Activated naive CD8-positive, alpha-beta T cell treated with anti-CD3 and anti-CD28 coated beads, Interleukin-2, amount 50 U/mL, for 24 hours (primary cell): ENCODE results near the gene PLVAP.
A peak's percentile ranks its signal among the peaks of the same experiment; 100 is the strongest.

Source experiments
- ATAC-seq: fragments of 150-1000 bp; cut with Tn5 transposase; one replicate; pipeline ENCODE4 v1.10.0; 2021
- DNase-seq: peaks from one replicate; pipeline ENCODE4 v3.0.0; 2021
- H3K27ac Mint-ChIP-seq: one replicate; pipeline ENCODE4 v1.8.0; 2021; ENCODE audit warnings: mild to moderate bottlenecking, mixed read lengths
- H3K27me3 Mint-ChIP-seq: one replicate; pipeline ENCODE4 v1.8.0; 2021; ENCODE audit warnings: mixed read lengths
- H3K36me3 Mint-ChIP-seq: one replicate; pipeline ENCODE4 v1.8.0; 2021; ENCODE audit warnings: low read depth, mixed read lengths
- H3K4me1 Mint-ChIP-seq: one replicate; pipeline ENCODE4 v1.8.0; 2021; ENCODE audit warnings: mixed read lengths
- H3K4me3 Mint-ChIP-seq: one replicate; pipeline ENCODE4 v1.8.0; 2021; ENCODE audit warnings: mild to moderate bottlenecking, moderate library complexity, mixed read lengths
- H3K9me3 Mint-ChIP-seq: one replicate; pipeline ENCODE4 v1.8.0; 2021; ENCODE audit warnings: mixed read lengths

The PLVAP gene

DNA sequence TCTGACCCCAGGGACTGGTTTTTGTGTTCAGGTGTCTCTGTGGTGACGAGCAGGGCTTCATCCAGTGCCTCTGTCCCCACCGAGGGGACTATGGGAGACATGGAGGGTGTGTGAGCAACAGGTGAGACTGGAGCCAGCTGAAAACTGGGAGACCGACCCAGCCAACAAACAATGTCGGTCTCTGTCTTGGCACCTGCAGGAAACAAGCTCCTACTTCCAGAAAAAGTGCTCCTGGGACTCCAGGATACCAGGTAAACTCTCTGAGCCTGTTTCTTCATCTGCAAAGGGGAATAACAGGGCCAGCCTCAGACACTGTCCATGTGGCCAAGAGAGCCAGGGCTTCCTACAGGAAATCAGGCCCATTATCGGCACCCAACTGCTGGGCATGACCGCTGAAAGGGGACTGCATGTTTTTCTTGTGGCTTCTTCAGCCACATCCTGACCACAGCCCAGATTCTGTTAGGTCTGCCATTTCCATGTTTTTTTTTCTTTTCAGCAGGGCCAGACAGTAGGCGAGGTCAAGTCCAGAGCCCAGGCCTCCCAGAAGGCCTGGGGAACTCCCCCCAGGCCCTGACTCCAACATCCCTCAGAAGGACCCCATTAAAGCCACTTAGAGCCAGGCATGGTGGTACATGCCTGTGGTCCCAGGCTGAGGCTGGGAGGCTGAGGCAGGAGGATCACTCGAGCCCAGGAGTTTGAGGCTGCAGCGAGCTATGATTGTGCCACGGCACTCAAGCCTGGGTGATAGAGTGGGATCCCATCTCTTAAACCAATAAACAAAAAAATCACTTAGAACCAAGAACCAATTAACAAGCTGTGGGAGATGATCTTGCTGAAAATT lies 29.1 kb upstream of the PLVAP start:
- H3K27ac Mint-ChIP-seq = peak overlapping the region; percentile 85

DNA sequence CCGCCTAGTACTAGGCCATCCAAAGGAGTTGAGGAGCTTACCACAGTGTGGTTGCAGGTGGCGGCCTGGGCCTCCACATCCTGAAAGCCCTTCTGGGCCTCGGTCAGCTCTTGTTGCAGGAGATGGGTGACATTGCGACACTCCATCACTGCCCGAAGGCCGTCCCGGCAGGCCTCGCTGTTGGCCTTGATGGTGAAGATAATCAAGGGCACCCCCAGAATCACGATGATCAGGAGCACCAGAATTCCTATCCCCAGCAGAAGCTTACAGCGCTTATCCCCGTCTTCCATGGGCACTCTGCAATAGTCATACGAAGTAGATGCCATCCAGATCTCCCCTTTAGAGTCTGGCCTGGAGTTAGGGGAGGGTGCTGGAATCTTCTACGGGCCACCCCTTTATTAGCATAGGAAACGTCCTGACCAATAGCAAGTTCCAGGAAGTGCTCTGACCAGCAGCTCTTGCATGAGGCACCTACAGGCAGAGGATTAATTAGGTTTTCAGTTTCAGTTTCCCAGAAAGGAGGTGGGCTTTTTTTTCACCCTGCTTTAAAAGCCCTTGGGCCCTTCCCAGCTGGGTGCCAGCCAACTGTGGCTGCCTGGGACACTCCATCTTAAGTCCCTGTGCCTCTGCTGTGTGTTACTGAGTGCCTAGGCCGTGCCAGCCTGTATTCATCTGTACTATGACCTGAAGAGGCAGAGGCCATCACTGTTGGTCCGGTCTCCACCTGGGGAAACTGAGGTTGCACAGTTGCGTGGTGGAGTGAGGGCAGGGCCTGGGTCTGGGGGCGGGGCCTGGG lies 28.3 kb upstream of the PLVAP start, which contains the start of gene BST2:
Gene BST2 (minus strand): TSS at position 381 of the 796 bp plus-strand sequence. CDS start 55 bp downstream, at position 326.
- peaks cover 14% of the 10 kb centered on the region for H3K36me3 Mint-ChIP-seq
- ATAC-seq (peak; percentile 85), DNase-seq (peak; percentile 55)
- H3K4me1 Mint-ChIP-seq = peaks cover 41% of the 10 kb centered on the region
- H3K4me3 Mint-ChIP-seq = peak within 1 kb of the TSS; percentile 81
- H3K9me3 Mint-ChIP-seq = no peaks in the 10 kb centered on the region
- no peaks in the 10 kb centered on the region for H3K27me3 Mint-ChIP-seq
- H3K27ac Mint-ChIP-seq = peak within 1 kb of the TSS; percentile 85

More for the DNA sequence above, 29.1 kb upstream of the PLVAP start:
- H3K36me3 Mint-ChIP-seq = peaks cover 13% of the 10 kb centered on the region
- H3K9me3 Mint-ChIP-seq = no peaks in the 10 kb centered on the region
- peak; percentile 47 for DNase-seq
- no peaks in the 10 kb centered on the region for H3K27me3 Mint-ChIP-seq
- ATAC-seq = peak; percentile 1
- H3K4me3 Mint-ChIP-seq = peak overlapping the region; percentile 81
- peaks cover 40% of the 10 kb centered on the region for H3K4me1 Mint-ChIP-seq

DNA sequence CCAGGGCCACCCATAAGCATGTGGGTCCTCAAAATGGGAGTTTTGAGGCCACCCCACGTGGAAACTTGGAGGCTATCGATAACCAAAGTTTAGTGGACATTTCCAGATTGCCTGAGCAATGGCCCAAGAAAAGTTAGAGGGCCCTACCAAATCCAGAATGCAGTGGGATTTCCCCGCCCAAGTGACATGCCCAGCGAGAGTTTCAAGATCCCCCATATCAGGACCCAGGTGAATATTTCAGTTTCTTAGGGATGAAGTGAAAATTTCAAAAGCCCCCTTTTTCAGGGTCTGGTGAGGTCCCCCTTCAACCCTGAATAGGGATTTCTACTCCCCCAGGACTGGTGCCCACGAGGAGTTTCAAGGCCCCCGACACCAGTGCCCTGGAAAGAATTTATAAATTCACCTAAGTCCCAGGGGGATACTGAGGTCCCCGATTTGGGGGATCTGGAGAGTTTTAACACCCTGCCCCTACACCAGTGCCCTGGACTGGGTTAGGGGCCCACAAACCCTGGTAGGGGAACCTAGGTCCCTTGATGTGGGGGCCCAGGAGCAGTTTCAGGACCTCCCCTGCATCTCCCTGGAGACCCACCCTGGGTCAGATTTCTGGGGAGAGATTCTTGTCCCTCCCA lies 27.6 kb upstream of the PLVAP start:
- H3K36me3 Mint-ChIP-seq = peaks cover 17% of the 10 kb centered on the region
- H3K4me1 Mint-ChIP-seq = peaks cover 41% of the 10 kb centered on the region
- H3K4me3 Mint-ChIP-seq = peak overlapping the region; percentile 81
- DNase-seq (peak; percentile 30), ATAC-seq (peak; percentile 1)
- peak overlapping the region; percentile 85 for H3K27ac Mint-ChIP-seq
- H3K9me3 Mint-ChIP-seq = no peaks in the 10 kb centered on the region
- no peaks in the 10 kb centered on the region for H3K27me3 Mint-ChIP-seq

DNA sequence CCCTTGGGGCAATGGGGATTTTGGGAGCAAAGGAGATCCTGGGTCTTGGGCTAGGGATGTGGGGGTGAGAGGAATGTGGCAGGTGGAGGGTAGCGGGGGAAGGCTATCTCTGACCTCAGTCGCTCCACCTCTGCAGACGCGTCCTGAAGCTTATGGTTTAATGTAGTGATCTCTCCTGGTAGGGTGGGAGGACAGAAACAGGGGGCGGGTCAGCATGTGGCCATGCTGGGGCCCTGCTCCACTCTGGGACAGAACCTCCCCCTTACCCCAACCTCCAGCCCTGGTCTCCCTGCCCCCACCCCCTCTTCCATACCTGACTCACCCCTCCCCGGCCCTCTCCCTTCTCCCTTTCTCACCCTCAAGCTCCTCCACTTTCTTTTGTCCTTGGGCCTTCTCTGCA lies 26.9 kb upstream of the PLVAP start:
- ATAC-seq (no peak), DNase-seq (peak; percentile 23)
- Mint-ChIP-seq H3K4me3 (peak overlapping the region; percentile 81), H3K9me3 (no peaks in the 10 kb centered on the region), H3K27ac (peak overlapping the region; percentile 85), H3K4me1 (peaks cover 41% of the 10 kb centered on the region), H3K36me3 (peaks cover 17% of the 10 kb centered on the region), H3K27me3 (no peaks in the 10 kb centered on the region)

DNA sequence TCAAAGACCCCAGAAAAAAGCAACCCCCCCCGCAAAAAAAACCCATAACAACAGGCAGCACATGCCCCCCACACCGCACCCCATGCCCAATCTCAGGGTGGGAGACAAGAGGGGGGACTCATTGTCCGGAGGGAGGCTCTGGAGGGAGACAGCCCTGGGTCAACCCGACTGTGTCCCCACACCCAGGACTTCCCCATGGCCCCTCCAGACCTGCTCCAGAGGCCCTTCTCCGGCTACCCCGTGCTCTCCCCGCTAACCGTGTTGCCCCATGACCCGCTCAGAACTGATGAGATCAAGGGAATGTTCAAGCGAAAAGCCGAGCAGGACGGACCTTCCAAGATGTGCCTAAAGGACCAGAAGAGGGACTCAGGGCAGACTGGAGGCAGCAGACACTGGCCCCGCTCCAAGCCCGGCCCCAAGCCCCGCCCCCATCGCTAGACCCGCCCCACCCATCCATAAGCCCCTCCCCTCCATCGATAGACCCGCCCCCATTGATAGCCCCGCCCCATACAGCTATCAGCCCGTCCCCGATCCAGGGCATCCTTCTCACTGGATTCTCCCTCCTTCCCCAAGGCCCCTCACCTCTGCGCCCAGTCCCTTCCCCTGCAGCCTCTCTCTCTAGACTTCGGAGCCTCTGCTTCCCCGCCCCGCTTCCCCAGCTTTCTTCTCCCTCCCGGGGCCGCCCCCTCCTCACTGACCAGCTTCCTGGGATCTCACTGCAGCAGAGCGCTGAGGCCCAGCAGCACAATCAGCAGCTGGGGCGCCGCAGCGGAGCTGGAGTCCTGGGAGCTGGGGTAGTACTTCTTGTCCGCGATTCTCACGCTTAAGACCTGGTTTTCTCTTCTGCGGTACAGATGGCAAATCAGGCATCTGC lies 26.1 kb upstream of the PLVAP start:
- no peaks in the 10 kb centered on the region for H3K27me3 Mint-ChIP-seq
- peak; percentile 60 for DNase-seq
- H3K4me1 Mint-ChIP-seq = peaks cover 41% of the 10 kb centered on the region
- ATAC-seq = no peak
- H3K9me3 Mint-ChIP-seq = no peaks in the 10 kb centered on the region
- H3K36me3 Mint-ChIP-seq = peaks cover 17% of the 10 kb centered on the region
- H3K27ac Mint-ChIP-seq = no peak overlapping the region
- H3K4me3 Mint-ChIP-seq = peak overlapping the region; percentile 81

DNA sequence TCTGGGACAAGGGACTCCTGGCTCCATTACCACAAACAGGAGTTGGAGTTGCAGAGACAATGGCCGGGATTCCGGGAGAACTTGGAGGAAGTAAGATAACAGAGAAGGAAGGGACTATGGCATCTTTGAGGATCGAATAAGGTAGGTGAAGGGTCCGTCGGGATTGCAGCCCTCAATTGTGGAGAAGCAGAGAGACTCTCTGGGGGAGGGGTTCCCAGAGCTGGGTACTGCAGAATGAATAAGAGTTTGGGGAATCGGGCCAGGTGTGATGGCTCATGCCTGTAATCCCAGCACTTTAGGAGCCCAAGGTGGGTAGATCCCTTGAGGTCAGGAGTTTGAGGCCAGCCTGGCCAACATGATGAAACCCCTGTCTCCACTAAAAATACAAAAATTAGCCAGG lies 24.5 kb upstream of the PLVAP start:
- DNase-seq = no peak
- Mint-ChIP-seq H3K4me1 (peaks cover 28% of the 10 kb centered on the region), H3K27me3 (no peaks in the 10 kb centered on the region), H3K4me3 (peak overlapping the region; percentile 32), H3K27ac (no peak overlapping the region), H3K36me3 (peaks cover 19% of the 10 kb centered on the region), H3K9me3 (no peaks in the 10 kb centered on the region)
- ATAC-seq = no peak

DNA sequence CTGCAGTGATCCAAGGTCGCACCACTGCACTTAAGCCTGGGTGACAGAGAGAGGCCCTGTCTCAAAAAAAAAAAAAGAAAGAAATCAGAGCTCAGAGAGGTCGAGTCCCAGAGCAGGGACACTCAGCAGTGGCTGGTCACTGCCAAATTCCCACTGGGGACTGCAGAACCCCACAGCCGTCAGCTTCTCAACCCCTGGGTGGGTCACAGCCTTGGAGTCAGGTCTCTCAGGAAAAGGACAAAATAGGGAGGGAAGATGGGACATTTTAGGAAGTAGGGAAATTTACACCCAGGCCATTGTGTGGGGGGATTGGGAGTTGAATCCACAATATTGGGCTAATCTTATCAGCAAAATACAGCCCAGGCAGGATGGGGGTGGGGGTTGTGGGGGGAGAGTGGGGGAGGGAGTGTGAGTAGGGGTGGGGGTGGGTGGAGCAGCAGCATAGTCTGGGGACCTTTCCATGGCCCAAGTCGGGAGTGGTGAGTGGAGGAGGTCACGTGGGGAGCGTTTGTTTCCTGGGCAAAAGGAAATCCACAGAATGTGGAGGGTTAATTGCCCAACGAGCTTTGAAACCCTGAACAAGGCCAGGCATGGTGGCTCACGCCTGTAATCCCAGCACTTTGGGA lies 21.9 kb upstream of the PLVAP start:
- no peaks in the 10 kb centered on the region for H3K27me3 Mint-ChIP-seq
- no peak overlapping the region for H3K4me3 Mint-ChIP-seq
- no peak overlapping the region for H3K27ac Mint-ChIP-seq
- H3K36me3 Mint-ChIP-seq = peaks cover 18% of the 10 kb centered on the region
- peaks cover 19% of the 10 kb centered on the region for H3K4me1 Mint-ChIP-seq
- no peaks in the 10 kb centered on the region for H3K9me3 Mint-ChIP-seq
- ATAC-seq (no peak), DNase-seq (no peak)

DNA sequence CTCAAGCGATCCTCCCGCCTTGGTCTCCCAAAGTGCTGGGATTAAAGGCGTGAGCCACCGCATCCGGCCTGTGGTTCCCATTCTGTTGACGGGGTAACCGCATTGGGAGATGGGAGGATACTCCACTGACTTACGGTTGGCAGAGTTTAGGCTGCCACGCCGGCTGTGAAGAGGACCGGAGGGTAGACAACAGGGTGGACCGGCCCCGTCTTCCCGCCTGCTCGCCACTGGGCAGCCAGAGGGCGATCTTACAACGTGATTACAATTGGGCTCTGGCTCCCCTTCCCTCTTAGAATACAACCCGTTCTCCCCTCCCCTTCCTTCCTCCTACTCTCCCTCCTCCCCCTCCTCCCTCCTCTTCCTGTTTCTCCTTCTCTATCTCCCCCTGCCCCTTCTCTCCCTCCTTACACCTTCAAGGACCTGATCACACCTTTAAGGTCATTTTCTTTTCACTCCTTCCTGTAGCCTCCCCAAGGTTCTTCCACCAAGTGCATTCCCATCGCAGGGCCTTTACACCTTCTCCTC lies 17.8 kb upstream of the PLVAP start:
- DNase-seq (peak; percentile 87), ATAC-seq (peak; percentile 39)
- peaks cover 2% of the 10 kb centered on the region for H3K36me3 Mint-ChIP-seq
- peaks cover 3% of the 10 kb centered on the region for H3K27me3 Mint-ChIP-seq
- H3K4me1 Mint-ChIP-seq = peaks cover 27% of the 10 kb centered on the region
- H3K9me3 Mint-ChIP-seq = no peaks in the 10 kb centered on the region
- H3K4me3 Mint-ChIP-seq = peak overlapping the region; percentile 34
- H3K27ac Mint-ChIP-seq = peak overlapping the region; percentile 46

DNA sequence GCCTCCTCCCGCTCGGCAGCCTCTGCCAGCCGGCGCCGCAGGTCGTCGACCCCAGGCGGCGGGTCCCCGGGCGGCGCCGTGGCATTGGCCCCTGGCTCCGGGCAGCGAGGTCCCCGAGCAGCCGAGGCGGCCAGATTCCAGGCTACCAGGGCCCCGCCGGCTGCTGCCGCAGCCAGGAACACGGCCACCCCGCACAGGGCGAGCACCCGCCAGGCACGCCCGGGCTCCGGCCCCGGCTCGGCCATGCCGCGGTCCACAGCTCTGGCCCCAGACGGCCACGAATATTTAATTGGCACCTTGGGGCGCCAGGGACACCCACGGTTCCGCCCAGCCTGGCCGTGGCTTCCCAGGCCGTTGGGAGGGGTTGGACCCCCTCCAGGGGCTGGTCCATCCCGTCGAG lies 16.8 kb upstream of the PLVAP start, which contains the start of gene CCDC194:
Gene CCDC194 (minus strand): TSS at position 283 of the 400 bp plus-strand sequence. CDS start 38 bp downstream, at position 245.
- peaks cover 2% of the 10 kb centered on the region for H3K36me3 Mint-ChIP-seq
- peak within 1 kb of the TSS; percentile 46 for H3K27ac Mint-ChIP-seq
- peaks cover 3% of the 10 kb centered on the region for H3K27me3 Mint-ChIP-seq
- DNase-seq (no peak), ATAC-seq (no peak)
- no peaks in the 10 kb centered on the region for H3K9me3 Mint-ChIP-seq
- H3K4me1 Mint-ChIP-seq = peaks cover 27% of the 10 kb centered on the region
- H3K4me3 Mint-ChIP-seq = peak within 1 kb of the TSS; percentile 34

DNA sequence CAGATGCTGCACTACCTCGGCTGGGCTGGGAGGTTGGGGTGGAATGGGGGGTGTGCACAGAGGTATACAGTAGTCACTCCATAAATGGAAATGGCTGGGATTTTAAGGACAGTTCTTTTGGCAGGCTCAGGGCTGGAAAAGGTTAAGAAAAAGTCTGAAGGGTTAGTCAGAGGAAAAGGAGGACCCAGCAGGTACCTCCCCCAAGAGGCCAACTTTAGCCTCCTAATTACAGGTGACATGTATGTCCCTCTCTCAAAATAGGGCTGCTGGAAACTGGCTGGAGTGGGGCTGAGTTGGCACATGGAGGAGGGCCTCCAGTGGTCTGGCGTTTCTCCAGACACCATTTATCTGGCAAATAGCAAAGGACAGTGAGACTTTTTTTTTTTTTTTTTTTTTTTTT lies 15.9 kb upstream of the PLVAP start:
- Mint-ChIP-seq H3K27ac (no peak overlapping the region), H3K9me3 (no peaks in the 10 kb centered on the region), H3K36me3 (peaks cover 2% of the 10 kb centered on the region), H3K4me1 (peaks cover 27% of the 10 kb centered on the region), H3K27me3 (peaks cover 3% of the 10 kb centered on the region), H3K4me3 (no peak overlapping the region)
- ATAC-seq (no peak), DNase-seq (no peak)

DNA sequence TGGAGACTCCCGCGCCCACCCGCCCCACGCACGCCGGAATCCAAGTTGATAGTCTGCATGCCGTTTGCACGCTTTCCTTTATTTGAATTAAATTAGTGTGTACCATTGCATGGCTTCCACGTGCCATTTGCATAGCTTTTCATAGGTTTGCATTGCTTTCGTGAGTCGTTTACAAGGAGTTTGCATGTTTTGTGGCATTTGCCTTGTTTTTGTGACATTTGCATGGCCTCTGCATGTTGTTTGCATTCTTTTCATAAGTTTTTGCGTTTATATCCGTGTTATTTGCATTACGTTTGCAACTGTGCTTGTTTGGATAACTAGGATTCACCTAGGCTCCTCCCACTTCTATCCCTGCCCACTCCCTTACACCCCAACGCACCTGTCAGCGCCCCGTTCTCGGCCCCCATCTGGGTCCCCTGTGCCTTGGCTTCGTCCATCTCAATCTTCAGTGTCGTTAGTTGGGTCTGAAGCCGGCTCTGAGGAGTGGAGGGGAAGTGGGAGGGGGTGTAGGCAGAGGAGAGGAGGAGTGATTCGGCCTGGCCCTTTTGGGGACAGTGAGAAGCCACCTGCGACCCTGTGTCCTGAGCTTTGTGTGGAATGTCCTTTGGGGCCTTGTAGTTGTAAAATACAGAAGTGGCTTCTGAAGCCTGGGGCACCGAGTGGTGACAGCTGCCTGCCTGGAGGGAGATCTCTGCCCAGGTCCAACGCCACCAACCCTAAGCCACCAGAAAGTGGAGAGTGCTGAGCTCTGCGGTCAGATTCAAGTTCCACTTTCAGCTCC lies 14.4 kb upstream of the PLVAP start:
- H3K27me3 Mint-ChIP-seq = peaks cover 3% of the 10 kb centered on the region
- no peaks in the 10 kb centered on the region for H3K36me3 Mint-ChIP-seq
- H3K9me3 Mint-ChIP-seq = no peaks in the 10 kb centered on the region
- DNase-seq = no peak
- no peak for ATAC-seq
- no peak overlapping the region for H3K27ac Mint-ChIP-seq
- peaks cover 27% of the 10 kb centered on the region for H3K4me1 Mint-ChIP-seq
- peak overlapping the region; percentile 81 for H3K4me3 Mint-ChIP-seq

DNA sequence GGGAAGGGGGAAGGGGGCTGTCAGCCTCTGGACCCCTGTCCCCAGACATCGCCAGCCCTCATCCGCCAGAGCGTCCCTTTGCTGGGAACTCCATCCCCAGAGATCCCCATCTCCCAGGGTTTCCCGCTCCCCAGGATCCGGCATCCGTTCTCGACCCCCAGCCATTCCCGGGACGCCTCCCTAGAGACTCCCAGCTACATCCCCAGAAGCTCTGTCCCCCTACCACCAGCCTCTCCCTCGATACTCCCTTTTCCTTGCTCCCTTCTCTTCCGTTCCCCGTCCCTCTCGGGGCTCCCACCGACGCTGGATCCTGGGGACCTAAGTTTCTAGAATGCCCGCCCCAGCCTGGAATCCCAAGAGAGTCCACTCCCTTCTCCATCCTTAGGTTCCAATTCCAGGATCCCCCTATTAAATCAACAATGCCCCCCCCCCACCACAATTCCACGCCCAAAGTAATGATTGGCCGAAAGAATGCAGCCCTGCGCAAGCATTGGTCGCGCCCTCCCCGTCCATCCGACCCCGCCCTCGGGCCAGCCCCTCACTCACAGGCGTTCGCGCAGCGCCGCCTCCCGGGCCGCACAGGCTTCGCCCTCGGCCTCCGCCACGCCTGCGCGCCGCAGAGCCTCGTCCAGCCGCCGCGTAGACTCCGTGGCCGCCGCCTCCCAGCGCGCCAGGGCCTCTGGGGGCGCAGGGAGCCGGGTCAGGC lies 13.7 kb upstream of the PLVAP start:
- Mint-ChIP-seq H3K4me3 (peak overlapping the region; percentile 81), H3K4me1 (peaks cover 27% of the 10 kb centered on the region), H3K27me3 (peaks cover 3% of the 10 kb centered on the region), H3K36me3 (no peaks in the 10 kb centered on the region), H3K9me3 (no peaks in the 10 kb centered on the region), H3K27ac (peak overlapping the region; percentile 56)
- peak; percentile 97 for ATAC-seq
- peak; percentile 95 for DNase-seq
